ENCODE results near the gene CEP70.
"Not testable (repeated sequence)": the region's sequence is repeated elsewhere in the genome, so short reads cannot be mapped to it uniquely, and the experiment has no call there.

CEP70 gene

DNA sequence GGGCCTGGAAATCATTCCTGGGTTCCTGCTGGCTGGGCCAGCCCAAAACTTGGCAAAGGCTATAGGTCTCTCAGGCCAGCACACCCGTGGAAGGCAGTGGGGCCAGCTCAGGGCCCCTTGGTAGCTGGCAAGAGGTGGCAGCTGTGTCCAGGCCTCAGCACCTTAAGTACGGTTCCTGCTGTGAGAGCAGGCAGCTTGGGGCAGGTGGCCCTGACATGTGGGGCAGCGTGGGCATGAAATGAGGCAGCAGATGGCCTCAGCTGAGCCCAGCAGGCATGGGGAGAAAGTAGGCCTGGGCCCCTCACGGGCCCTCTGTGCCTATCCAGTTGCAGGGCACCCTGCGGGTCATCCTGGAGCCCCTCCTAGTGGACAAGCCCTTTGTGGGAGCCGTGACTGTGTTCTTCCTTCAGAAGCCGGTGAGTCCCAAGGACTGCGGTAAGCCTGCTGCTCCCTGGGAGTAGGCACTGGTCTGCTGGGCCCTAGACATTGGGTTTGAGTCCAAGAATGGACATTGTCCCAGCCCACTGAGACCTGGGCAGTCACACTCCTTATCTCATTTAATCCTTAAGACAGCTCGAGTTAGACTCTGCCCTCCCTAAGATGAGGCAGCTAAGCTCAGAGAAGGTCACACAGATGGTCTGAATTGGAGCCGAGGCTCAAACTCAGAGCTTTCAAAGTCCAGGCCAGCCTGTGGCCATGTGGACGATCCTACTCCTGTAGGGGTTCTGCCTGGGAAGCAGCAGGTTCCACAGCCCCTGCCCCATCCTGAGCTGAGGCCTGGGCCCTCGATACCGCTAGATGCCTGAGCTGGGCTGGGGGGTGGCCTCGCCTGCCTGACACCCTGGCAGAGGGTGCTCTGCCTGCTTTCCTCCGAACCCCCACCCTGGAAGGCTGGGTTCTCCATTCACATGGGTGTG, 134.2 kb downstream of the CEP70 start:
- no peaks in the 10 kb centered on the region for H3K9me3 Mint-ChIP-seq
- no peak for ATAC-seq
- H3K4me1 Mint-ChIP-seq = no peaks in the 10 kb centered on the region
- H3K27ac Mint-ChIP-seq = no peak overlapping the region
- H3K4me3 Mint-ChIP-seq = no peak overlapping the region
- DNase-seq (ENCODE audit: low spot score in 2 of 2) = no peak
- H3K36me3 Mint-ChIP-seq = no peaks in the 10 kb centered on the region

DNA sequence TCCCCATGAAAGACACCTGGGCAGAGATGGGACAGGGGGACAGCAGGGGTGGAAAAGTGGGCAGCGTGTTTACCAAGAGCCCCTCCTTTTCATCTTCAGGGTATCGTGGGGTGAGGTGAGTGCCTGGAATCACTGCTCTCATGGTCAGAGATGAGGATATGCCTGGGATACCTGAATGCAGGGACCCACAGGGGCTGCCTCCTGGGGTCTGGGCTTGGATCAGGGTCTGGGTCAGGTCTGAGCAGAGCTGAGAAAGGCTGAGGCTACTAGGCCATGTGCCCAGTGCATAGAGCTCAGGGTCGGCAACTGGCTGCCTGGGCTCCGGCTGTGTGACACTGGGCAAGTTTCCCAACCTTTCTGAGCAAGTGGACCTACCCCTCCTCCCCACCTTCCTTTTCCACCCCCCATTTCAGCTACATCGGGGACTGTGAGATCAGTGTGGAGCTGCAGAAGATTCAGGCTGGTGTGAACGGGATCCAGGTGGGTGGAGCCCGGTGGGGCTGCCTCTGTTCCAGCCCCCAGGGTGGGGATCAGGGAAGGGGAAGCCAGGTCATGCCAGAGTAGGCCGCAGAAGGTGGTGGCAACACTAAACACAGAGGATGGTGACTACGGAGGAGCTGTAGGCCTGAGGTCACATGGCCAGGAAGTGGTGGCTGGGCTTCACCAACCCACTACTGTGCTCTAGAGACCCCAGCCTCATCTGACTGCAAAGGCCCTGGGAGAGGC, 135.1 kb downstream of the CEP70 start:
- Mint-ChIP-seq H3K27ac (no peak overlapping the region), H3K9me3 (no peaks in the 10 kb centered on the region), H3K4me1 (no peaks in the 10 kb centered on the region), H3K36me3 (no peaks in the 10 kb centered on the region), H3K4me3 (no peak overlapping the region)
- DNase-seq (ENCODE audit: low spot score in 2 of 2) (no peak), ATAC-seq (no peak)

DNA sequence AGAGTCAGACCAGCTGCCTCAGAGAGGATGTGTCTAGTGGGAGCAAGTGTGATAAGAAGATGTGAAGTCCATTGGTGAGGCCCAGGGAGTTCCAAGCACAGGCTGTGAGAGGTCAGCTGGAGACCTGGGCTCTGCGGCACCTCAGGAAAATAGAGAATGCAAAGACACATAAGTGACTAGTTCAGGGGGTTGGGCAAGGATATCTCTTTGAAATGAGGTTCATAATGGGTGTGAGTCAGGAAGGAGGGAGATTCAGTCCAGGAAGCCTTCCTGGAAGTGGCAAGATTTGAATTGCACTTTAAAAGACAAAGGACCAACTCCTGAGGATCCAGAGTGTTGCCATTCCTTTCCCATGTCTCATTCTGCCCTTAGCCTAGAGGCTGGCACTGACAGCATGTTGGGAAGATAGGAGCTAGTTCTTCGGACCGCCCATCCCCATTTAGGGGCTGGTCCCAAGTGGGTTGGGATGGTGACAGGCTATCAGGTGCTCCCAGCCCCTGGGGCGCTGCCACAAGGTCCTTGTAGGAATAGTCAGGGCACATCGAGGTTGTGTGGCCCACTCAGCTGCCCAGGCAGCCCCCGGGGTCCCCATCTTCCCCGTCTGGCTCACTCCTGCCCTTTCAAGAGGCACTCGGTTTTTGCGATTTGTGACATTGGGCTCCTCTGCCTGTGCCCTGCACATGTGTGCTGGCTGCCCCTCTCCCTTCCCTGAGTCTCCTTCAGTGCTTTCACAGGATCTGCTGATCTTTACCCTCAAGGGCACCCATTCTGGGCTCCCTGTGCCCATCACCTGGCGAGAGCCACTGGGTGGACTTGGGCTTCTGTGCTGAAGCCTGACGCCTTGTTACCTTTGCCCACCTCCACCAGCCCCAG, 136.0 kb downstream of the CEP70 start:
- no peaks in the 10 kb centered on the region for H3K9me3 Mint-ChIP-seq
- no peaks in the 10 kb centered on the region for H3K4me1 Mint-ChIP-seq
- H3K4me3 Mint-ChIP-seq = no peak overlapping the region
- no peak for DNase-seq (ENCODE audit: low spot score in 2 of 2)
- no peak overlapping the region for H3K27ac Mint-ChIP-seq
- ATAC-seq = no peak
- H3K36me3 Mint-ChIP-seq = no peaks in the 10 kb centered on the region

DNA sequence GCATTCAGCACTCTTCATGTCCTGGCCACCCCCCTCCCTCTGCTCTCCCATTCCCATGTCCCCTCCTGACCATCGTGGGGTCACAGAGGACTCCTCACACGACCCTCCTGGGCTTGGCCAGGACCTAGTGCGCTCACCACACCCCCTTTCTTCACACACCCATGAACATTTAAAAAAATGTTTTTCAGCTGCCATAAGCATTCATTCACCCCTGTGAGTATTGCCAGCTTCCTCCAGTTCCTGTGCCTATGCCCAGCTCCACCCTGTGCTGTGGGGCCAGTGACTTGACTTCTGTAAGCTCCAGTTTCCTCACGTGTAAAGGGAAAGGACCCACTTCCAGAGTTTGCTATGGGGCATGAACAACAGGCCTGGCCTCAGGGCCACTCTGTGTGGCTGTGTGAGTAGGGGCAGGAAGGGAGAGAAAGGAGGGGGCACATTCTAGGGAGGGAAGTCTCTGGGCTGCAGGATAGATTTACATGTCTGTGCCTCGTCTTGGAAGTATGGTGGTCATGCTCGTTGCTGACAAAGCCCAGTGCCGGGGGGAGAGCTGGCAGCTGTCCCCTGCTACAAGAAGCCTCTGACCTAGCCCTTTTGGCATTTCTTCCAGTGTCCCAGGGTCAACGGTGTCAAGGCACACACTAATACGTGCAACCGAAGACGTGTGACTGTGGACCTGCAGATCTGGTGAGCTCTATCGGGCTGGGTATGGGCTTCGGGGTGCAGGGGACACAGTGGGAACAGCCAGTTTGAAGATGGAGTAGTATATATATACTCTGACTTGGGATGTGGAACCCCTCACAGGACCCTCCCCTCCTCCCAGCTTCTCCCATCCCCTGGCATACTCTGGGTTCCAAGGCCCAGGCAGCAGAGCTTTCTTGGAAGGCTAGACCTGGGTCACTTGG, 136.8 kb downstream of the CEP70 start:
- Mint-ChIP-seq H3K9me3 (no peaks in the 10 kb centered on the region), H3K4me3 (no peak overlapping the region), H3K36me3 (no peaks in the 10 kb centered on the region), H3K4me1 (no peaks in the 10 kb centered on the region), H3K27ac (no peak overlapping the region)
- no peak for ATAC-seq
- DNase-seq (ENCODE audit: low spot score in 2 of 2) = no peak

DNA sequence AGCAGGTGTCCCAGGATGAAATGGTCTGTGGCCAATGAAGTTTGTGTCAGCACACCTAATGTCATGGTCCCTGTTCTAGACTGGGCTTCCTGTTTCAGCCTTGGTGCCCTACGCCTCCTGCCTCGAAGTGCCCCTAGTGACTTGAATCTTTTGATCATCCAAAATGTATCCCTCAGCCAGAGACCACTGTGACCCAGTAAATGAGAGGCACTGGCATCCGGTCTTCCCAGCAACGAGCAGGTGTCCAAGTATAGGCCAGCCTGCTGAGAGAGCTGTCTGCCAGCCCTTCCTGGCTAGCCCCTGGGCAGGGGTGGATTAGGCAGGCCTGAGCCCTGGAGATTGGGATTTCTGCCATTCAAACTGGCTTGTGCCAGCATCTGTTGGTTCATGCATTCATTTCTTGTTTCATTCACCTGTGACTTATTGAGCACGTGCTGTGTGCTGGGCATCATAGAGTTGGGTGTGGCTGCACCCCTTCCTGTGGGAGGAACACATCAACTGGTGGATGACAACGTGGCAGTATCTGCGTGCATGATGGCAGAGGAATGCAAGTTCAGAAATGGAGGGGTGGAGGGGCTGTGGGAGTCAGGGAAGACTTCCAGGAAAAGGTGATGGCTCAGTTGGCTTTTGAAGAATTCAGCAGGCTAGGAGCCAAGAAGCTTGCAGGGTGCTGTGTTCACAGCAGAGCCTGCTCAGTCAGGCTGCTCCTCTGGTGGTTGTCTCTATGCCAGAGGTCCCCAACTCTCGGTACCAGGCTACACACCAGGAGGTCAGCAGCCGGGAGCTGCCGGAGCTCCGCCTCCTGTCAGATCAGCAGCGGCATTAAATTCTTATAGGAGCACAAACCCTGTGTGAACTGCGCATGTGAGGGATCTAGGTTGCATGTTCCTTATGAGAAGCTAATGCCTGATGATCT, 138.0 kb downstream of the CEP70 start:
- Mint-ChIP-seq H3K4me1 (no peaks in the 10 kb centered on the region), H3K36me3 (no peaks in the 10 kb centered on the region), H3K4me3 (no peak overlapping the region), H3K9me3 (no peaks in the 10 kb centered on the region), H3K27ac (no peak overlapping the region)
- ATAC-seq = no peak
- DNase-seq (ENCODE audit: low spot score in 2 of 2) = no peak

DNA sequence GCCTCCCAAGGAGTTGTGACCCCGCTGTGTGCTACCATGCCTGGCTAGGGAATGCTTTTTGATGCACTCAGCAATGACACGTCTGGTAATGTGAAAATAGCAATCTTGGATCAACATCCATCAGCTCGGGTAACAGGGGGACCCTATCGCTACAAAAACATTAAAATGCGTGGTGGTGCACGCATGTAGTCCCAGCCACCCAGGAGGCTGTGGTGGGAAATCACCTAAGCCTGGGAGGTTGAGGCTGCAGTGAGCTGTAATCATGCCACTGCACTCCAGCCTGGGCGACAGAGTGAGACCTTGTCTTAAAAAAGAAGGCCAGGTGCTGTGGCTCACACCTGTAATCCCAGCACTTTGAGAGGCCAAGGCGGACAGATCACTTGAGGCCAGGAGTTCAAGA, 140.1 kb downstream of the CEP70 start:
- not testable (repeated sequence) for H3K36me3 Mint-ChIP-seq; H3K4me3 Mint-ChIP-seq; ATAC-seq; H3K4me1 Mint-ChIP-seq; H3K27ac Mint-ChIP-seq; H3K9me3 Mint-ChIP-seq; DNase-seq (ENCODE audit: low spot score in 2 of 2)

DNA sequence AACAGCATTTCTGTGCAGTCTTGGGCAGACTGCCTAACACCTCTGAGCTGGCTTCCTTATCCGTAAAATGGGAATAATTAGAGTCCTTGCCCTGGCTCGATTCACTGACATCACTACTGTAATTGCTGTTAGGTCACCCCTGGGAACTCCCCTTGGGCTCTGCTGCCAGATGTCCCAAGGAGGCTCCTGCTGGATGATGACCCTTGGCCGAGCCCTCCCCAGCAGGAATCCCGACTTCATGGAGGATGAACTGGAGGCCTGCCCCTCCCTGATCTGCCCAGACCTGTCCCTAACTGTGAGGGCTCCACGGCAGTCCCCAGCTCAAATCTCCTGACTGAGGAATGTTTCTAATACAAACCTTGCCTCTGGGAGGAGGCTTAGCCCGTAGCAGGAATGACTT, 141.6 kb downstream of the CEP70 start:
- DNase-seq (ENCODE audit: low spot score in 2 of 2) = no peak
- no peaks in the 10 kb centered on the region for H3K36me3 Mint-ChIP-seq
- no peaks in the 10 kb centered on the region for H3K9me3 Mint-ChIP-seq
- no peak for ATAC-seq
- H3K4me3 Mint-ChIP-seq = no peak overlapping the region
- no peaks in the 10 kb centered on the region for H3K4me1 Mint-ChIP-seq
- H3K27ac Mint-ChIP-seq = no peak overlapping the region

DNA sequence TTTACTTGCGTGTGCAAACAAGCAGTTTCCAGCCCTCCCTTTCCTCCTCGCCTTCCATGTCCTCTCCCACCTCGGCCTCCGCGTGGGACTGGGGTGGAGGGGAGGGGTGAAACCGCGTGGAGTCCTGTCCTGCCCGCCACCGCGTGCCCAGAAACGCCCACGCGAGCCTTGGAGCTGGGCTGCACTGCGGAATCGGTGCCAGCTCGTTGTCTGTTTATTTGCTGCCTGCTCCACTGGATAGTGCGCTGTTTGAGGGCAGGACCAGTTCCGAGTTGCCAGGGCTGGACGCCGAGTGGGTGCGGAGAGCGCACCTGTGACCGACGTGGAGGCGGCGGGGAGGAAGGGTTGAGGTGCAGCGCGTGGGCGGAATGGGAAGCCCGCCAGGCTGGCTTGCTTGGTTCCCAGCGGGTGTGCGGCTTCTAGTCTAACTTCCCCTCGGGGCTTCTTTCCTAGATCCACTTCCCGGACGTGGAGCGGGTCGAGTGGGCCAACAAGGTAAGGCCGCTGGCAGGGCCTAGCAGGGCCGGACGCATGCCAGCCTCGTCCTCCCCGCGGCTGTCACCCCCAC, 142.4 kb downstream of the CEP70 start:
- Mint-ChIP-seq H3K4me3 (no peak overlapping the region), H3K9me3 (no peaks in the 10 kb centered on the region), H3K27ac (no peak overlapping the region), H3K36me3 (no peaks in the 10 kb centered on the region), H3K4me1 (no peaks in the 10 kb centered on the region)
- no peak for ATAC-seq
- DNase-seq (ENCODE audit: low spot score in 2 of 2) = no peak

DNA sequence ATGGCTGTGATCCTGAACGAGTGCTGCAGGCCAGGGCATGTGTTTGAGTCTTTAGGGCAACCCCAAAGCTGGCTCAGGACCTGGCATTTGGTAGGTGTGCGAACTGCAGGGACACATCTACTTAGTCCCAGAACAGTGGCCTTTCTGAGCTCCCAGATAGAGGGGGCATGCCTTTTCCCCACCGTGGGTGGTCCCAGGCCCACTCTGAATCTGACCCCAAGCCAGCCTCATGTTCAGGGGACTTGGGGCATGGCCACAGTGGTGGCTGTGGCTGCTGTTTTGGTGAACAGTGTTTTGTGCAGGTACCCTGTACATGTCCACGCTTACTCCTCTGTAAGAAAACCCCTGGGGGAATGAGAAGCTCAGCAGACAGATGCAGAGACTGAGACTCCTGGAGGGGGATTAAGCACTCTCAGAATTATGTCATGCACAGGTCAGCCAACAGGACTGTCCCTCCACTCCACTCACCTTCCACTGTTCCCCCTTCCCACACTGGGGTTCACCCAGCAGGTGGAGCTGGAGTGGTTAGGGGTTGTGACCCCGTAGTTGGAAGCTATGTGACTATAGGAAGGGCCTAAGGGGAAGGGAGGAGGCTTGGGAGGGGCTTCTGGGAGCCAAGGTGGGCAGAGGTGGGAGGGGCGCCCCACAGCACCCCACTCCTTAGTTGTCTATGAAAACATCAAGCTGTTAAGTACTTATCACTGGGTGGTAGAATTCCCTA, 143.2 kb downstream of the CEP70 start:
- Mint-ChIP-seq H3K27ac (no peak overlapping the region), H3K4me3 (no peak overlapping the region), H3K4me1 (no peaks in the 10 kb centered on the region), H3K9me3 (no peaks in the 10 kb centered on the region), H3K36me3 (no peaks in the 10 kb centered on the region)
- no peak for ATAC-seq
- no peak for DNase-seq (ENCODE audit: low spot score in 2 of 2)

DNA sequence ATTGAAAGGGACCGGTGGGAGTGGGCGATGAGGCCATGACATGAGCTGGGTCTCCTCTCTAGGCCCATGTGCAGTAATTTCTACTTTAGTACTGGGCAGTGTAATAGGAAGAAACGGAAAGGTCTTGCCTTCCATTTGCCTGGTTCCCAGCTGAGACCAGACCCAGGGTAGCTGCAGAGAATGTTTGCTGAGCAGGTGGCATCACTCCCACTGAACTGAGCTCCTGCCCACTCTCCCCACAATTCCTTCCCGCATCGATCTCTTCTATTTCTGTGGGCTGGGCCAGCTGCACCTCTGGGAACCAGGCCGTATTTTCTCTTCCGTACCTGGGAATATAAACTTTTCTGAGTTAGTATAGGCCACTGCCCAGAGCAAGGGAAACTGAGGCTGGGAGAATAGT, 143.9 kb downstream of the CEP70 start:
- no peak for DNase-seq (ENCODE audit: low spot score in 2 of 2)
- H3K27ac Mint-ChIP-seq = no peak overlapping the region
- no peaks in the 10 kb centered on the region for H3K36me3 Mint-ChIP-seq
- H3K9me3 Mint-ChIP-seq = no peaks in the 10 kb centered on the region
- H3K4me3 Mint-ChIP-seq = no peak overlapping the region
- no peak for ATAC-seq
- H3K4me1 Mint-ChIP-seq = no peaks in the 10 kb centered on the region

DNA sequence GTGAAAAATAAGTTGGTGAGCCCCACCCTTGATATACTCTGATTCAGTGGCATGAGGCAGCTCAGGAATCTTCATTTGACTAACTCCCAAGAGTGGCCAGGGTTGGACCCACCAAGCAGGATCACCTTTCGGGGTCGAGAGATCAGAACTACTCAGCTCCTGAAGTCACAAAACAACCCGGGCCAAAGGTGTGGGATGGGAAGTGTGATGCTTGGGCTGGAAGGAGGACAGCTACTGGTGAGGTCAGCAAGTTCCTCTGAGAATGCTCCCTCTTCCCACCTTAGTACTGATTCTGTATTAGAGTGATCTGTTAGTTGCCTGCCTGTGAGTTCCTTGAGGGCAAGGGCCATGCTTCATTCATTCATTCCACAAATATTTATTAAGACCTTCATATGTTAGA, 144.6 kb downstream of the CEP70 start:
- ATAC-seq (no peak), DNase-seq (ENCODE audit: low spot score in 2 of 2) (no peak)
- no peaks in the 10 kb centered on the region for H3K9me3 Mint-ChIP-seq
- no peaks in the 10 kb centered on the region for H3K4me1 Mint-ChIP-seq
- H3K4me3 Mint-ChIP-seq = no peak overlapping the region
- H3K27ac Mint-ChIP-seq = no peak overlapping the region
- no peaks in the 10 kb centered on the region for H3K36me3 Mint-ChIP-seq

DNA sequence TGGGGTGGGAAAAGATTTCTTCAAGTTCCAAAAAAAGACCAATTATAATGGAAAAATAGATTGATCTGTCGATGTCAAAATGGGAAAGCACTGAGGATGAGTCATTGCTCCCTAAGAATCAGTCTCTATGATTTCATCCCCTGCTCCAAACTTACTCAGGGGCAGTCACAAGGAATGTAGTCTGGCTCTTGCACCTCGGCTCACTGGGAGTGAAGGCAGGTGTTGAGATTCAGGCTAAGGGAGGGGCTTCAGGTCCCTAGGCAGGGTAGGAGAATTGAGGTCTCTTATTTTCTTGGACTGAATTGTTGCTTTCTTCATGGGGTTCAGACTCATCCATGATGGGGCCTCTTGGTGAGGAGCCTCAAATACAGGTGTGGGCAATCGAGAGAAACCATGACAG, 145.4 kb downstream of the CEP70 start:
- Mint-ChIP-seq H3K4me1 (no peaks in the 10 kb centered on the region), H3K27ac (no peak overlapping the region), H3K4me3 (no peak overlapping the region), H3K36me3 (no peaks in the 10 kb centered on the region), H3K9me3 (no peaks in the 10 kb centered on the region)
- no peak for ATAC-seq
- no peak for DNase-seq (ENCODE audit: low spot score in 2 of 2)

DNA sequence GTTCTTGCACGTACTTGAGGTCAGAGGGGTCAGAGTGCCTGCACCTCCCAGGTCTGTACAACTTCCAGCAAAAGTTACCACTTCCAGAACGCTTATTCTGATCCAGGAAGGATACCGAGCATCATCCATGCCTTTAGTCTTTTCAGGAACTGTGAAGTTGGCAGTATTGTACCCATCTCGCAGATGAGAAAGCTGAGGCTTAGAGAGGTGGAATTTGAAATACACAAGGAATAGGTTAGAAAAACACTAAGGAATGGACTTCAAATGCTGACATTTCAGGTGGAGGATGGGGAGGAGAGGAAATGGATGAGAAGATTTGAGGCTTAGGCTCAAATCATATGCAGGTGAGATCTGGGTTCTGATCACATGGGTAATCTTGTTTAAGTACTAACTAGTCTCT, 148.4 kb downstream of the CEP70 start:
- H3K27ac Mint-ChIP-seq = no peak overlapping the region
- H3K4me1 Mint-ChIP-seq = no peaks in the 10 kb centered on the region
- no peak for ATAC-seq
- no peak overlapping the region for H3K4me3 Mint-ChIP-seq
- no peaks in the 10 kb centered on the region for H3K36me3 Mint-ChIP-seq
- H3K9me3 Mint-ChIP-seq = no peaks in the 10 kb centered on the region
- no peak for DNase-seq (ENCODE audit: low spot score in 2 of 2)

Measured in stimulated activated effector memory CD8-positive, alpha-beta T cell treated with anti-CD3 and anti-CD28 coated beads, Interleukin-12 subunit alpha, Interleukin-12 subunit beta, amount 100 ng/mL, for 72 hours (primary cell).